CD4-positive, alpha-beta T cell treated with Interleukin-15 for 1 hour (primary cell): Measurements from ENCODE around the gene C4BPB.
A peak's percentile ranks its signal among the peaks of the same experiment; 100 is the strongest.

Experiments used
- DNase-seq: peaks from one replicate; pipeline ENCODE4 v3.0.0-alpha.2; 2020

C4BPB gene

GRCh38 chr1:207060596-207060995, 28.1 kb upstream of the C4BPB start:
- DNase-seq = no peak

- DNase-seq = no peak
Measured at GRCh38 chr1:207062058-207062457, 26.6 kb upstream of the C4BPB start.

- DNase-seq = no peak
Measured at GRCh38 chr1:207063014-207063413, 25.6 kb upstream of the C4BPB start.

DNA sequence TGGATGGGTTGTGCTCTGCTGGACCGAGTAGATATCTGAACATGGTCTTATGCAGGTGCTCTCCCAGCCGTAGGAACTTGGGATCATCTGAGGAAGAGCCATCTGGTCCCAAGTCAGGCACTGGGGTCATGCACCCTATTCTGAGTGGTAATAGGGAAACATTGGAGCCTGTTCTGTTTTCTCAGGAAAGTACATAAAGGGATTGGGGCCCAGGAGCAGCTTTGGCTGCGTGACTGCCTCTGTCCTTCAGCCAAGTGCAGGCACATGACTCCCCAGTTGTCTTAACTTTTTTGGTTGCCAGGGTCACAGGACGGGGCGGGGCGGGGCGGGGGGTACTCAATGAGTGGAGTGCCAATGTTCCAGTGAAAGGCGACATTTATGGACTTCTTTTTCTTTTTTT, 24.1 kb upstream of the C4BPB start:
- no peak for DNase-seq

DNA sequence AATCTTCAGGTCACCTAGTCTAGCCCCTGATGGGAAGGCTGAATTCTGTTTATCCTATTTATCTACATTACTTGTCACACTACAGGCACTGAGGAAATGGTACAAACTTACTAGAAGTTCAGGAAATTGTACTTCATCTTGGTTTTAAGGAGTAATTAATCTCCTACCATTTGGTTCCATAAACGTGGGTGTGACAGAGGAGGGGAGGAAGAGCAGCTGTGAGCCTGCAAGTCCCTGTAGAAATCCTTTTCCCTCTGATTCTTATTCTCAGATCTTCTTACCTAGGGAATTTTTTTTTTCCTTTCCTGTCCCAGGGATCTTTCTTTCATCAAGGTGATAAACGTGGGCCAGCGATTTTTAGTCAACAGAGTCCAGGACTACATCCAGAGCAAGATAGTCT, 21.5 kb upstream of the C4BPB start:
- DNase-seq = no peak

GRCh38 chr1:207067665-207068064, 21.0 kb upstream of the C4BPB start:
- DNase-seq = no peak

- DNase-seq = peak; percentile 37
Measured at GRCh38 chr1:207069061-207069460, 19.6 kb upstream of the C4BPB start.

DNA sequence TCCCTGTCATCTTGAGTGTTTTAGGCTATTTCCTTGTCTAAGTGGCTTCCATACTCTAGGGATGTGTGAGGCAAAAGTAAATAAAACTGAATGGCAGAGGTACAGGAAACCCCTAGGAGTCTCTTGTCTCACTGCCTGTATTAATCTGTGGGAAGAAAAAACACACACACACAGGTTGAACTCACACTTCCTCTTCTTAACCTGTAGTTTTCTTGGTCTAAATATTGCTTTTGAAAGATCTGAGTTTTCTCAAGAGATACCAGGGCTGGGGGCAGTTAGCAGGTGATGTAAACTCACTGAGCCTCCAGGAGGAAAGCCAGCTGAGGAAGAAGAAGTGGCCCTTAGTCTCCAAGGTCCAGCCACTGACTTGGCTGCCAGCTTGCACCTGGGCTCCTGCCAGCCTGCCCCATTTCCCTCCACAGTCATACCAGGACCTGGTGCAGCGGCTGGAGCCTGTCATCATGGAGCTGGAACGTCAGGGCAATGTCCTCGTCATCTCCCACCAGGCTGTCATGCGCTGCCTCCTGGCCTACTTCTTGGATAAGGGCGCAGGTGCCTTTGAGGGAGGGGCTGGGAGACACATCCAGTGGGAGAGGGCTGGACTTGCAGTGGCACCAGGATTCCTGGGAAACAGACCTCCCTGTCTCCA, 18.7 kb upstream of the C4BPB start:
- no peak for DNase-seq

GRCh38 chr1:207070811-207071210, 17.8 kb upstream of the C4BPB start:
- no peak for DNase-seq

DNA sequence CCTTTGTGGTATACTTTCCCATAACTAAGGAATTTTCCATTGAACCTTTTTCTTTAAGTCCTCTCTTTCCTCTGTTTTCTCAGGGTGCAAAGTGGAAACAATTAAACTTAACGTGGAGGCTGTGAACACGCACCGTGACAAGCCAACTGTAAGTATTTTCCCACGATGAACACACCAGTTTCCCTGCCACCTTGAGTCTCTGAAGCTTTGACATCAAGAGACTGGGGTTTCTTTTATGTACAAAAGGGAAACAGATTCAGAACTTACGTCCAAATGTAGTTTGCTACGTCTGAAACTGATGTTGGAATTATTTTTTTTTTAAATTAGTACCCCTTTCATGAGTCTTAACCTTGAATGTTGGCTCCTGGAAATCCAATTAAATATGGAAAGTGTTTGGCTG, 17.2 kb upstream of the C4BPB start:
- no peak for DNase-seq

DNA sequence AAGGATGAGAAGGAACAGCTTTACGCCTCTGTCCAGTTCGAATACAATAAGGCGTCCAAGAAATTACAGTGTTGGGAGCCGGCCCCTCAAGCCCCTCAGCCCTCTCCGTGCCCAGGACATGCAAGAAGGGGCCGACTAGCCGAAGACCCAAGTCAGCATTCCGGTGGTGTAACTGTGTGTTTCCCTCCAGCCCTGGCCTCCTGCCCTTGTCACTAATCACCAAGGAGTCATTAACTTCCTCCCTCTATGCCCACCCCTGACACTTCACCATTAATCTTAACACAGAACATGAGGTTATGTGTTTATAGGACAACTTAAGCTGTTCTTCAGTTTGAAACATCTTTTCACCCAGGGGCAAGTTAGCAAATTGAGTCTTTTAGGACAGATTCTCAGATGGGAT, 16.4 kb upstream of the C4BPB start:
- DNase-seq = no peak

DNA sequence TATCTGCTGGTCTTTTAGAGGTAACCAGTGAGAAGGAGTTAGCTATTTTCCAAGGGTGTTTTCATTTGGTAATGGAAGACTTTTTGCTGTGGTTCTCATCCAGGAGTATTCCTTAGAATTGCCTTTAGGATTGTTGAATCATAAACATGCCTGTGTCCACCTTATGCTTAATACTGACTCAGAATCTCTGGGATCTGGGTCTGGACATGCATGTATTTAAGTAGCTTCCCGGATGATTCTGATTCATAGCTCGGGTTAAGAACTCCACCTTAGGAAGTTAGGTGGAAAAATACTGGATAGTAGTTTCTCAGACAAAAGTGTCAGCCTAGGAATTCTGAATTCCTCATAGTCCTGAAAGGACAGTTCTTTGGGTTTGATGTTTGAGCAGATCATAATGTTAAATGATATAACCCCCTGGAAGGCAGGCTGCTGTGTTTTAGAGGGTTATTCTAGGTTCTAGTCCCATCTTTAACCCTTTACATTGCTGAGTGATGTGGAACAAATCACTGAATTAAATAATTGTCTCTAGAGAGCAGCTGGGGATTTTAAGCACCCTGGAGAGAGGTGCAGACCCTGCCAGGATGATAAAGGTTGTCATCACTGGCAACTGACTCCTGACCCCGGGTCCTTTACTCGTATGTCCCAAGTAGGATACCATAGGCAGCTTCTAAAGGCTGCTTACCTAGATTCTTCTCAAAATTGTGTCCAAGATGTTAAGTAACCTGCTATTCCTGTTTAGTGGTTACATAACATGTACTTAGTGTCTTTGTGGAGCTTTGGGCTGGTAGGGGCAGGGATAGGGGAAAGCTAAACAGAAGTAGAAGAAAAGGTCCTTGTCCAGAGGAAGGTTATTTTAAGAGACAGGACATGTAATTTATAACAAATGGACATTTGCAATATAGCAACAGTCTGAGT, 14.5 kb upstream of the C4BPB start:
- DNase-seq = no peak

DNA sequence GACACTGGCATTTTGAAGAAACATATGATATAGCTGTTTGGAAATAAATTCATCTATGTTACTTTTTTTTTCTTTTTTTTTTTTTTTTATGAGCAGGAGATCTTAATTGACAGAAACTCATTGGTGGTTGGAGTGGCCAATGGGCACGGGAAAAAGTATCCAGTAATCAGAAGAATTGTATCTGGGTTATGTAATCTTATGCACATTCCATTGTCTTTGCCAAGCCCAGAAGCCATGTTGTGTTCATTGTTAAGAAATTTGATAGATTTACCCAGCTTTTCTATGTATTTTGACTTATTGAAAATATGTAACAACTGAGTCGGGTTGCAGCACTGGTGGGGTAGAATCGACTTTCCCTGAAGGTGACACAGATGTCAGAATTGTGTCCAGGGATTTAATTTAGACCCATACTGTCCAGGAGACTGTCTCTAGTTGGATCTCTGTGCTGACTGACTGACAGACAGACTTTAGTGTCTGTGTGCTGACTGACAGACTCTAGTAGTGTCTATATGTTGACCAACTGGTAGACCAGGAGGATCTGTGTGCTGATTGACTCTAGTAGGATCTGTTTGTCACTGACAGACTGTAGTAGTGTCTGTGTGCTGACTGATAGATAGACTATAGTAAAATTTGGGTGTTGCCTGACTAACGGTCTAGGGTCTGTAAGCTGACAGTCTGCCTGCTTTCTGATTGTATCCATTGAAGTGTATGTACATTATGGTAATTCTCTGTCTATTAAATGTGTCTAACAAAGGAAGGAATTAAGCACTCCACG, 12.3 kb upstream of the C4BPB start:
- DNase-seq = no peak

DNA sequence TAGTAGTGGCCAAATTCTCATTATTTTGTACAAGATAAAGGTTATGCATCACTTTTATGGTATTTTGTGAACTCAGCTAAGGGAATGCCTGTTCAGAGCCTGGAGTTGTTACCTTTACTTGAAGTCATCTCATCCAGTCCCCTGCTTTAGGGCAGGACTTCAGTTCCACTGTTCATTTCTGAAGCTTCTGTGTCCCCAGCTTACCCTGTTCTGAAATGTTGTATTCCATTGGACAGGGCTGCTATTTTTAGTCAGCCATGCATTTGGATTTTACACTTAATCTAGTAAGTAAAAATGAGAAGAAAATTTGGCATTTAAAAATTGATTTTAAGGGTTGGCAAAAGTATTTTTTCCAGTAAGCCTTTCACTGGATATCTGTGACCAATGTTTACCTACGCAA, 11.6 kb upstream of the C4BPB start:
- DNase-seq = no peak

DNA sequence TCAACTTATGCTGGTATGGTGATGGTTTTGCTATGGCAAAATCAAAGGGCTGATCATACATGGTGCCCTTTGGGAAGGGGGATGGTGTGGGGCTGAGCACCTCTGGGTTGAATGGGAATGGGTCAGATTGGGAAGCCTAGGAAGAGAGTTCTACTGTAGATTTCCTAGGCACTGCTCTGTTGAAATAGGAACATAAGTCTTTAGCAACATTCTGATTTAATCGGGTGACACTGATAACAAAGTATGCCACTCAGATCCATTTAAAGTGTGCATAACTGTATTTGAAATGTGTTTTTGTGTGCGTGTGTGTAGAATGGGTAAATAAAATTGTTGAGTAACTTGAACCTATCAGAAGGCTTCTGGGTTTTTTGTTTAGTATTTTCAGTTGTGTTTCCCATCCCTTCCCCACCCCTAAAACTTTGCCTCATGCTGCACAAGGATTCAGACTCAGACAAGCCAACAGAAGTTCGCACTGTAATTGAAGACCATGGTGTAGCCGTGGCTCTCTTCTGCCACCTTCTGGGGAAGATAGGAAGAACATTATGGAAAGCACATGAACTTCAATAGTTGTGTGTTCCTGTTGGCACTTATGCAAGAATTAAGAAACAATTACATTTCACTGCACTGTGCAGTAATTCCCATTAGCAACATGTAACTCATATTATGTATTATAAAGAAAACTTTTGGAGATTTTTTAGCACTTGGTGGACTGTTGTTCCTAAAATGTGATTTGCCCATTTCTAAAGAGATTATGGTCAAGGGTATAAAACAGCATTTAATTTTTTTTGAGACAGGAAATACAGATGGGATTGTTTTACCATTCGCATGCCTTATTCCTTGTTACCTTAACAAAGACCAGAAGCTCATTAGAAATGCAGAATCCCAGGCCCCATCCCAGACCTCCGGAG, 10.9 kb upstream of the C4BPB start:
- peak; percentile 55 for DNase-seq

DNA sequence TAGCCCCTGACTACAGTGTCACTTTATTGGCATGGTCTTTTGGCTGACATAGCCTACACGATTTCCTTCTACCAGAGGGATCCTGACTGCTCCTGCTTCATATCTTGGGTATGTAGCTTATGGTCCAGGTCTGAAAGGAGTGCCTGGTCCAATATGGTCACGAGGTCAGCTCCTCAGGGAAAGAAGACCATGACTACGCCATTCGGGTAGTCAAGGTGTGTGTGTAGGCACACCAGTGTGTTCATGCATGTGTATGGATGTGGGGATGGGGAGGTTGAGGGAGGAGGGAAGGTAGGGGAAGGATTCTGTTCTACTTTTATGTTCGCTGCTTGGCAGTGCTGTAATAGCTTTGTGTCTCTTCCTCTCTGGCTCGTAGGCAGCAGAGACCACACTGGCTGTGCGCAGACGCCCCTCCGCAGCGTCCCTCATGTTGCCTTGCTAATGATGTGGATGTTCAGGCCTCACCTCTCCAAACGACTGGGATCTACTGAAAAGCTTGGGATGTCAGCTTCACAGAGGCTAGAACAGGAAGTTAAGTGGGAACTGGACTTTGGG, 10.0 kb upstream of the C4BPB start:
- no peak for DNase-seq

DNA sequence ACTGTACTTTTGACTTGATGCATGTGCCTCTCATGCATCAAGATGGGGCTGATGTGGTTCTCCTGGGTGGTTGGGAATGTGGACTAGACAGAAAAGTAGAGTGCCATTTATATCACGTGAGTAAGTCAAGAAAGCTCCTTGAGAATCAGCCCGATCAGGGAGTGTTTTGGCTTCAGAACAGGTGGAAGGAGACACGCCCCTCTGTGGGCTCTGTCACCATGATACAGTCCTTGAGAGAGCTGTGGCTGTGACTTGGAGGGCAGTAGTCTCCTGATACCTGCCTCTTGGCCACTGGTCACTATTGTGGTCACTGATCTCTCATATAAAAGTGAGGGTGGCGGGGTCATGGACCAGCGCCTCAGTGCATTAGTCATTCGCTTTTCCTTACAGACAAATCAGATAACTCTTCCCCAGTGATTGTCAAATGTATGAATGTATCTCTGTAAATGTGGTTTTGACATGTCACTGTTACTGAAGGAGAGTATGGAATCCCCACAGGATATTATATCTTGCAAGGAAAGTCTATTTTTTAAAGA, 8.9 kb upstream of the C4BPB start:
- DNase-seq = no peak

DNA sequence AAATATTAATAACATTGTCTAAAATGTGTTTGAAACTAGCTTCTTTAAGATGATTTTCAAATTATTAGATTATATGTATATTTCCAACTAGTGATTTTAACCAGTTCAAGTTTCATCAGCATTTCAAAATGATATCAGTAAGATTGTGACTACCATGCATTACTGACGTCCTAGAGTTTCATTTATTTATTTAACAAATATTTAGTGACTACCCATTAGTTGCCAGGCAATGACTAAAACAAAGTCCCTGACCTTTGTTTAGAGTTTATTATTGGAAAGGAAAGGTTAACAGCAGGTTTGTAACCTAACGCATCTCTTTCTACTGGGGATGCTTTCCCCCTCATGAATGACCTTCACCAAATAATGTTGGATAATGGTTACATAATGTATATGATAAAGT, 7.6 kb upstream of the C4BPB start:
- DNase-seq = no peak

DNA sequence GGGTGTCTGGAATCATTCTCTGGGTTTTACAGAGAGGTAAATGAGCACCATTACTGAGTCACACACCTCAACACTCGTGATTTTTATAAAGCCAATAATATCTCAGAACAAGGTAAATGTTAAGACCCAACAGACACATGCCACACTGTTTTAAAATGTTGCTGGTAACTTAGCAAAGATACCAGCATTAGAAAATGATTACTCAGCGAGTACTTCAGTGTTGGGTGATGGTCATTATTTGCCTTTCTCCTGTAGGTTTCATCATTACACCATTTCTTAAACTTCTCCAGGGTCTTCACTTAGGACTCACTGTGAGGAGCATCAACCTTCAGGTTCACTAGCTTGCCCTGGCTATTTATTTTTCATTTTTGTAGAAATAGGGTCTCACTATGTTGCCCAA, 6.9 kb upstream of the C4BPB start:
- no peak for DNase-seq

GRCh38 chr1:207084232-207084631, 4.4 kb upstream of the C4BPB start:
- no peak for DNase-seq

- peak; percentile 61 for DNase-seq
Measured at GRCh38 chr1:207084701-207085180, 3.9 kb upstream of the C4BPB start.

- no peak for DNase-seq
Measured at GRCh38 chr1:207085887-207086286, 2.8 kb upstream of the C4BPB start.
